ENCODE data around the gene HSPA12B. TPM values are rescaled to one million over a fixed set of nuclear protein-coding genes. Genes with fewer than 3 reads are reported as not detected.

HSPA12B gene
- polyA plus RNA-seq, 1 donor from 2014 or later: not detected

GRCh38 chr20:3702611-3703391 lies 29.7 kb upstream of the HSPA12B start (continued):
- TF ChIP-seq, protein P1, sequence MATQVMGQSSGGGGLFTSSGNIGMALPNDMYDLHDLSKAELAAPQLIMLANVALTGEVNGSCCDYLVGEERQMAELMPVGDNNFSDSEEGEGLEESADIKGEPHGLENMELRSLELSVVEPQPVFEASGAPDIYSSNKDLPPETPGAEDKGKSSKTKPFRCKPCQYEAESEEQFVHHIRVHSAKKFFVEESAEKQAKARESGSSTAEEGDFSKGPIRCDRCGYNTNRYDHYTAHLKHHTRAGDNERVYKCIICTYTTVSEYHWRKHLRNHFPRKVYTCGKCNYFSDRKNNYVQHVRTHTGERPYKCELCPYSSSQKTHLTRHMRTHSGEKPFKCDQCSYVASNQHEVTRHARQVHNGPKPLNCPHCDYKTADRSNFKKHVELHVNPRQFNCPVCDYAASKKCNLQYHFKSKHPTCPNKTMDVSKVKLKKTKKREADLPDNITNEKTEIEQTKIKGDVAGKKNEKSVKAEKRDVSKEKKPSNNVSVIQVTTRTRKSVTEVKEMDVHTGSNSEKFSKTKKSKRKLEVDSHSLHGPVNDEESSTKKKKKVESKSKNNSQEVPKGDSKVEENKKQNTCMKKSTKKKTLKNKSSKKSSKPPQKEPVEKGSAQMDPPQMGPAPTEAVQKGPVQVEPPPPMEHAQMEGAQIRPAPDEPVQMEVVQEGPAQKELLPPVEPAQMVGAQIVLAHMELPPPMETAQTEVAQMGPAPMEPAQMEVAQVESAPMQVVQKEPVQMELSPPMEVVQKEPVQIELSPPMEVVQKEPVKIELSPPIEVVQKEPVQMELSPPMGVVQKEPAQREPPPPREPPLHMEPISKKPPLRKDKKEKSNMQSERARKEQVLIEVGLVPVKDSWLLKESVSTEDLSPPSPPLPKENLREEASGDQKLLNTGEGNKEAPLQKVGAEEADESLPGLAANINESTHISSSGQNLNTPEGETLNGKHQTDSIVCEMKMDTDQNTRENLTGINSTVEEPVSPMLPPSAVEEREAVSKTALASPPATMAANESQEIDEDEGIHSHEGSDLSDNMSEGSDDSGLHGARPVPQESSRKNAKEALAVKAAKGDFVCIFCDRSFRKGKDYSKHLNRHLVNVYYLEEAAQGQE (IDR thresholded peaks at IDR 0.05; ENCODE audit: borderline replicate concordance): no peak
- TF ChIP-seq RAD21 (conservative IDR thresholded peaks at IDR 0.05): no peak
- no peak for TF ChIP-seq POLR2AphosphoS5 (IDR thresholded peaks at IDR 0.05)
- no peak for TF ChIP-seq TAF1 (IDR thresholded peaks at IDR 0.05; ENCODE audit: low read depth)
- no peak for TF ChIP-seq EP300 (conservative IDR thresholded peaks at IDR 0.05; ENCODE audit: poor library complexity, severe bottlenecking)

DNA sequence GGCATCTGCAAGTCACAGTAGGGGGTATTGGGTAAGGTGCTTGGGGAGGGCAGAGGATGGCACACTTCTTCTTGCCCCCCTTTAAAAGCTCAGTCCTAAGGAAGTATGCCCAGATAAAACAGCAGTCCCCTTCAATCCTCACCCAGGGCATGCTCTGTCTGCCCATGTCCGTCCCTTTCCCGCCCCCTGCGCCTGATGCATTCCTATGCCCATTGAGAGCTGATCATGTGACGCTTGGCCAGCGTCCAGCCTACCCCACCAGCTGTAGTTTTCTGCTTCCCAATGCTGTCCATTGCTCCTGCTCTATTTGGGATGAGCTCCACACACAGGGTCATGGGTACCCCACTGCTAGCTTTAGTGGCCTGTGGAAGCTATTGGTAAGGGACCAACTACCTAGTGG lies 28.4 kb upstream of the HSPA12B start:
- H3K9me3 ChIP-seq (ENCODE audit: low read length): no peaks in the 10 kb centered on the region
- no peaks in the 10 kb centered on the region for H3F3A ChIP-seq (ENCODE audit: insufficient read depth, low read length, poor library complexity, severe bottlenecking)
- no peaks in the 10 kb centered on the region for H3K36me3 ChIP-seq (ENCODE audit: insufficient read depth, low read length)
- TF ChIP-seq RAD21 (conservative IDR thresholded peaks at IDR 0.05) (no peak), TAF1 (IDR thresholded peaks at IDR 0.05; ENCODE audit: low read depth) (no peak), MXI1 (conservative IDR thresholded peaks at IDR 0.05; ENCODE audit: poor library complexity, severe bottlenecking) (no peak), POLR2AphosphoS5 (IDR thresholded peaks at IDR 0.05) (no peak), EP300 (conservative IDR thresholded peaks at IDR 0.05; ENCODE audit: poor library complexity, severe bottlenecking) (no peak), SMC3 (conservative IDR thresholded peaks at IDR 0.05; ENCODE audit: poor library complexity) (no peak), CTCF (IDR thresholded peaks at IDR 0.05; ENCODE audit: poor library complexity, severe bottlenecking) (no peak), EZH2 (IDR thresholded peaks at IDR 0.05; ENCODE audit: borderline replicate concordance, insufficient read depth, low read length, poor library complexity, severe bottlenecking) (no peak)
- TF ChIP-seq, protein P1 (IDR thresholded peaks at IDR 0.05; ENCODE audit: borderline replicate concordance): no peak
- H3K4me2 ChIP-seq (ENCODE audit: low read length): no peak overlapping the region
- no peaks in the 10 kb centered on the region for H4K20me1 ChIP-seq (ENCODE audit: insufficient read depth)
- H3K4me3 ChIP-seq (ENCODE audit: low read length): no peak overlapping the region
- H3K9me2 ChIP-seq (ENCODE audit: insufficient read depth, low read length): no peaks in the 10 kb centered on the region
- H2AFZ ChIP-seq (ENCODE audit: low read depth, low read length): no peak overlapping the region
- no peak overlapping the region for H3K9ac ChIP-seq (ENCODE audit: low read length)
- no peaks in the 10 kb centered on the region for H3K27me3 ChIP-seq (ENCODE audit: insufficient read depth, low read depth, low read length)
- no peak overlapping the region for H3K27ac ChIP-seq (ENCODE audit: low read length)
- no peaks in the 10 kb centered on the region for H3K79me2 ChIP-seq (replicated peaks; ENCODE audit: insufficient read depth, low read length)
